HepG2 (cell line): ENCODE measurements around the gene PRKCZ. TPM values are rescaled to one million over a fixed set of nuclear protein-coding genes. Genes with fewer than 3 reads are reported as not detected.

ENCODE experiments used
- ATAC-seq: fragments of 200-7000 bp; cut with Tn5 transposase; 3 replicates; pipeline ENCODE4 v1.9.1; 2020; ENCODE audit warnings: mild to moderate bottlenecking, moderate library complexity
- BruUV-seq: library from RNA; stranded (reverse); fragments of 400-500 nt; replicated peaks from 2 replicates; lab custom pipeline; 2021; lab: Mats Ljungman, UMichigan
- CTCF ChIA-PET: fragments of 300-600 bp; formaldehyde crosslinking; extraction: SDS; loops from one replicate; lab custom pipeline; 2021; ENCODE audit warnings: low total read pairs, inconsistent platforms, low intra/inter-chr PET ratio; lab: Yijun Ruan, JAX
- POLR2A ChIA-PET: fragments of 350-600 bp; sonication (Branson Sonifier 250); formaldehyde crosslinking; loops from one replicate; lab custom pipeline; 2020; ENCODE audit warnings: antibody characterized with exemption, inconsistent platforms; lab: Yijun Ruan, JAX
- DNase-seq: peaks from one replicate; pipeline ENCODE4 v3.0.0-alpha.2; 2015; ENCODE audit warnings: low spot score
- FAIRE-seq: peaks from 3 replicates; lab custom pipeline; 2011; peaks lifted over from hg19 to GRCh38; lab: Jason Lieb, UNC
- H2AFZ ChIP-seq: one replicate; pipeline ENCODE4 v1.6.1; 2011; ENCODE audit warnings: low read length, inconsistent platforms
- H3K27ac ChIP-seq: fragments of 300-600 bp; 3 replicates; pipeline ENCODE4 v1.8.0; 2011; ENCODE audit warnings: mixed run types, mild to moderate bottlenecking, mixed read lengths, low read length, inconsistent platforms; ENCODE audit not compliant: insufficient read depth; ENCODE audit errors: extremely low read length
- H3K27me3 ChIP-seq, 2 experiments: fragments of 200-600 bp in 1 of 2; 2 replicates in 1 of 2; 3 replicates in 1 of 2; pipeline versions ENCODE4 v1.6.0 to v1.8.0; 2011; ENCODE audit warnings: low read length in 2 of 2, mild to moderate bottlenecking in 2 of 2, moderate library complexity in 2 of 2, inconsistent platforms in 1 of 2; ENCODE audit not compliant: insufficient read depth in 2 of 2, control insufficient read depth in 1 of 2
- H3K36me3 ChIP-seq, 2 experiments: fragments of 200-600 bp in 1 of 2; replicated peaks in 1 of 2; 2 replicates in 1 of 2; 3 replicates in 1 of 2; pipeline versions ENCODE4 v1.5.1 to v1.8.0; 2011; ENCODE audit warnings: low read length in 2 of 2, inconsistent platforms in 1 of 2; ENCODE audit not compliant: insufficient read depth in 2 of 2, control insufficient read depth in 1 of 2
- H3K4me1 ChIP-seq: 2 replicates; pipeline ENCODE4 v1.5.1; 2012; ENCODE audit warnings: low read length, inconsistent platforms; ENCODE audit not compliant: insufficient read depth
- H3K4me2 ChIP-seq: 2 replicates; pipeline ENCODE4 v1.6.0; 2011; ENCODE audit warnings: low read depth, low read length, inconsistent platforms
- H3K4me3 ChIP-seq, 3 experiments: fragments of 200-600 bp in 1 of 3; sonication (generic), shearing (Covaris generic) in 1 of 3; replicated peaks in 1 of 3; 2 replicates each; pipeline ENCODE4 v1.5.1; 2011 to 2016; ENCODE audit warnings: low read length in 3 of 3, inconsistent platforms in 2 of 3, low read depth in 2 of 3, mild to moderate bottlenecking in 2 of 3, control low read depth in 1 of 3, mixed read lengths in 1 of 3; ENCODE audit not compliant: insufficient read depth in 1 of 3
- H3K79me2 ChIP-seq: one replicate; pipeline ENCODE4 v1.6.1; 2011; ENCODE audit warnings: low read length, inconsistent platforms; ENCODE audit not compliant: insufficient read depth
- H3K9ac ChIP-seq: 2 replicates; pipeline ENCODE4 v1.6.0; 2011; ENCODE audit warnings: mild to moderate bottlenecking, low read depth, low read length, inconsistent platforms; ENCODE audit not compliant: insufficient read depth
- H3K9me3 ChIP-seq: 2 replicates; pipeline ENCODE4 v1.5.1; 2012; ENCODE audit warnings: mild to moderate bottlenecking, low read length
- H4K20me1 ChIP-seq: 2 replicates; pipeline ENCODE4 v1.6.0; 2011; ENCODE audit warnings: inconsistent platforms, mild to moderate bottlenecking, low read length, moderate library complexity; ENCODE audit not compliant: insufficient read depth
- AKNA ChIP-seq: sonication (generic); formaldehyde crosslinking; IDR thresholded peaks from 2 replicates; pipeline ENCODE4 v1.4.0; 2020; ENCODE audit warnings: missing genetic modification reagents, borderline replicate concordance
- BCLAF1 ChIP-seq: fragments of 450-650 bp; IDR thresholded peaks from 2 replicates; pipeline ENCODE4 v1.6.1; 2017; ENCODE audit warnings: mild to moderate bottlenecking
- KAT8 ChIP-seq: IDR thresholded peaks from 2 replicates; pipeline ENCODE4 v1.6.1; 2016; ENCODE audit warnings: missing genetic modification reagents, missing compliant biosample characterization
- RNF2 ChIP-seq: fragments of 450-650 bp; conservative IDR thresholded peaks from 2 replicates; pipeline ENCODE4 v1.6.1; 2016; ENCODE audit warnings: low read depth
- SKIL ChIP-seq: sonication (generic); formaldehyde crosslinking; IDR thresholded peaks from 2 replicates; pipeline ENCODE4 v1.8.0; 2022; ENCODE audit warnings: missing genetic modification reagents, mild to moderate bottlenecking, moderate library complexity, borderline replicate concordance
- SOX13 ChIP-seq, 3 experiments: fragments of 450-650 bp in 1 of 3; sonication (generic) in 1 of 3; formaldehyde crosslinking in 1 of 3; IDR thresholded peaks in 2 of 3; conservative IDR thresholded peaks in 1 of 3; 2 replicates each; pipeline versions ENCODE4 v1.5.0 to v1.6.1; 2016 to 2020; ENCODE audit warnings: antibody characterized with exemption in 1 of 3, mild to moderate bottlenecking in 1 of 3, missing compliant biosample characterization in 1 of 3, missing genetic modification reagents in 1 of 3, moderate library complexity in 1 of 3
- ZBTB1 ChIP-seq: sonication (generic); formaldehyde crosslinking; IDR thresholded peaks from 2 replicates; pipeline ENCODE4 v1.4.0; 2020; ENCODE audit warnings: missing genetic modification reagents, borderline replicate concordance
- ZBTB8A ChIP-seq: sonication (generic); formaldehyde crosslinking; IDR thresholded peaks from 2 replicates; pipeline ENCODE4 v1.4.0; 2020; ENCODE audit warnings: mild to moderate bottlenecking, low read depth, missing genetic modification reagents, borderline replicate concordance
- ZNF296 ChIP-seq: sonication (generic); formaldehyde crosslinking; conservative IDR thresholded peaks from 2 replicates; pipeline ENCODE4 v1.5.0; 2020; ENCODE audit warnings: mild to moderate bottlenecking, missing genetic modification reagents
- WGBS: methylation state at CpG from one replicate; pipeline ENCODE4 v1.1.6; 2017; ENCODE audit warnings: low lambda C conversion rate; 5-methylcytosine and 5-hydroxymethylcytosine counted together
- in situ Hi-C: cut with HindIII; loops from 2 replicates; pipeline ENCODE4 v1.10.0; 2017; ENCODE audit warnings: low pct_unique_long_range_greater_than_20kb; ENCODE audit not compliant: extremely low pct_ligation_motif_present
- intact Hi-C: fragments of 100-400 bp; cut with micrococcal nuclease; formaldehyde crosslinking; loops from one replicate; pipeline ENCODE4 v1.10.0; 2022; ENCODE audit not compliant: unreplicated experiment
- polyA plus RNA-seq, 8 experiments: library from polyadenylated mRNA; depleted of rRNA in 3 of 8; stranded (reverse) in 7 of 8; unstranded in 1 of 8; fragments of >200 nt; fragmentation: Illumina TruSeq in 4 of 8; extraction: Trizol in 4 of 8; gene quantifications; 2 replicates each; pipeline versions ENCODE4 v1.2.1 to v1.2.3, GENCODE V29; 2011 to 2016; ENCODE audit warnings: low read depth in 4 of 8, missing spikeins in 1 of 8, mixed read lengths in 1 of 8; ENCODE audit not compliant: insufficient read depth in 1 of 8
- total RNA-seq, 5 experiments: library from RNA; depleted of rRNA; stranded (reverse); fragments of >200 nt; fragmentation: Illumina TruSeq; extraction: Trizol; gene quantifications; 2 replicates each; pipeline ENCODE4 v1.2.3, GENCODE V29; 2016; ENCODE audit warnings: low read depth in 1 of 5

The PRKCZ gene
- total and polyA plus RNA-seq, 2 of the 13 experiments (the other 11 are each of a cell fraction or from before 2014, with no cell fraction given), result 34.7 to 85.2 TPM

GRCh38 chr1:2158272-2158671 is 108.1 kb downstream of the PRKCZ start (continued):
- TF ChIP-seq SOX13 (IDR thresholded peaks at IDR 0.05) (no peak), SOX13 (CRISPR knock-in tag; conservative IDR thresholded peaks at IDR 0.05 in 1 of 2, IDR thresholded peaks at IDR 0.05 in 1 of 2) (no peak), SKIL (CRISPR knock-in tag) (no peak), ZBTB8A (no peak), ZNF296 (CRISPR knock-in tag) (no peak)

- ChIA-PET POLR2A (no interaction called here), CTCF (no interaction called here)
- no peak for DNase-seq
- no TSS peak for BruUV-seq
- no peak overlapping the region for H3K4me2 ChIP-seq
- H2AFZ ChIP-seq, result no peak overlapping the region
- H3K9ac ChIP-seq, result no peak overlapping the region
- in situ Hi-C loops (no loop called here), intact Hi-C loops (no loop called here)
- H3K79me2 ChIP-seq, result peaks cover 7% of the 10 kb centered on the region
- H3K9me3 ChIP-seq, result no peaks in the 10 kb centered on the region
- 98% methylated on average over 17 of the region's 18 CpGs for WGBS
- TF ChIP-seq BCLAF1 (no peak), KAT8 (CRISPR knock-in tag) (no peak), AKNA (CRISPR knock-in tag) (no peak), RNF2 (no peak), ZBTB1 (CRISPR knock-in tag) (no peak)
- H3K4me3 ChIP-seq, result no peak overlapping the region
- H3K27ac ChIP-seq, result no peak overlapping the region
- FAIRE-seq, result no peak
- H3K4me1 ChIP-seq, result no peaks in the 10 kb centered on the region
- ATAC-seq, result no peak
- peaks cover 6% of the 10 kb centered on the region; the same call in 1 of the 2 replicates for H4K20me1 ChIP-seq
- H3K27me3 ChIP-seq, result no peaks in the 10 kb centered on the region
- H3K36me3 ChIP-seq, result peaks cover 29 to 60% of the 10 kb centered on the region in 2 experiments
Observed at GRCh38 chr1:2159124-2159523, 108.9 kb downstream of the PRKCZ start.
